K562 (cell line): ENCODE data around the gene ZSWIM8. TPM values are rescaled to one million over a fixed set of nuclear protein-coding genes. Genes with fewer than 3 reads are reported as not detected.

Source experiments
- ATAC-seq: fragments of 200-7000 bp; cut with Tn5 transposase; 3 replicates; pipeline ENCODE4 v1.9.1; 2020; ENCODE audit warnings: moderate library complexity
- BruUV-seq: library from RNA; stranded (reverse); fragments of 400-500 nt; replicated peaks from 2 replicates; lab custom pipeline; 2021; lab: Mats Ljungman, UMichigan
- CTCF ChIA-PET: fragments of 300-600 bp; formaldehyde crosslinking; extraction: SDS; loops from one replicate; lab custom pipeline; 2021; ENCODE audit warnings: low intra/inter-chr PET ratio; lab: Yijun Ruan, JAX
- POLR2A ChIA-PET: fragments of 300-600, 350-650 bp; sonication (Branson Sonifier 250); formaldehyde crosslinking; extraction: SDS; loops from one replicate; lab custom pipeline; 2021; ENCODE audit warnings: antibody characterized with exemption, inconsistent platforms; lab: Yijun Ruan, JAX
- DNase-seq, 4 experiments: peaks; one replicate each; pipeline versions ENCODE4 v3.0.0 to v3.0.0-alpha.2; 2011 to 2018; ENCODE audit warnings: low spot score in 3 of 4, mixed read lengths in 3 of 4; ENCODE audit errors: extremely low read depth in 1 of 4
- FAIRE-seq: peaks from 2 replicates; lab custom pipeline; 2011; peaks lifted over from hg19 to GRCh38; lab: Jason Lieb, UNC
- H2AFZ ChIP-seq: 2 replicates; pipeline ENCODE4 v1.6.0; 2011; ENCODE audit warnings: low read depth, low read length, control low read depth, inconsistent platforms
- H3K27ac ChIP-seq: fragments of 200-600 bp; 3 replicates; pipeline ENCODE4 v1.8.0; 2011; ENCODE audit warnings: low read depth, mild to moderate bottlenecking, control low read depth, inconsistent platforms, low read length, moderate library complexity, mixed read lengths; ENCODE audit errors: extremely low read depth
- H3K27me3 ChIP-seq, 2 experiments: fragments of 300-600 bp in 1 of 2; 2 replicates in 1 of 2; 3 replicates in 1 of 2; pipeline versions ENCODE4 v1.6.0 to v1.8.0; 2011; ENCODE audit warnings: inconsistent platforms in 2 of 2, low read length in 2 of 2, mild to moderate bottlenecking in 1 of 2, mixed read lengths in 1 of 2, moderate library complexity in 1 of 2; ENCODE audit not compliant: control insufficient read depth in 2 of 2, insufficient read depth in 2 of 2
- H3K36me3 ChIP-seq: fragments of 300-600 bp; 3 replicates; pipeline ENCODE4 v1.8.0; 2011; ENCODE audit warnings: mild to moderate bottlenecking, low read length, inconsistent platforms; ENCODE audit not compliant: control insufficient read depth, insufficient read depth
- H3K4me1 ChIP-seq, 2 experiments: fragments of 200-600 bp in 1 of 2; replicated peaks in 1 of 2; 2 replicates in 1 of 2; 3 replicates in 1 of 2; pipeline versions ENCODE4 v1.5.1 to v1.8.0; 2011; ENCODE audit warnings: inconsistent platforms in 2 of 2, low read length in 2 of 2, mild to moderate bottlenecking in 1 of 2, mixed read lengths in 1 of 2, moderate library complexity in 1 of 2; ENCODE audit not compliant: control insufficient read depth in 2 of 2, insufficient read depth in 2 of 2
- H3K4me2 ChIP-seq: 2 replicates; pipeline ENCODE4 v1.6.1; 2011; ENCODE audit warnings: low read length, control low read depth, inconsistent platforms, mixed read lengths; ENCODE audit not compliant: insufficient read depth
- H3K4me3 ChIP-seq: fragments of 200-600 bp; sonication (generic), shearing (Covaris generic); 2 replicates; pipeline ENCODE4 v1.5.1; 2016; ENCODE audit warnings: control low read depth, inconsistent platforms
- H3K79me2 ChIP-seq: fragments of 200-600 bp; 3 replicates; pipeline ENCODE4 v1.8.0; 2011; ENCODE audit warnings: low read length, inconsistent platforms; ENCODE audit not compliant: control insufficient read depth, insufficient read depth
- H3K9ac ChIP-seq, 2 experiments: 2 replicates each; pipeline versions ENCODE4 v1.6.0 to v1.6.1; 2011; ENCODE audit warnings: low read depth in 2 of 2, low read length in 2 of 2, control low read depth in 1 of 2, inconsistent platforms in 1 of 2, mild to moderate bottlenecking in 1 of 2, mixed read lengths in 1 of 2; ENCODE audit not compliant: insufficient read depth in 1 of 2
- H3K9me1 ChIP-seq: one replicate; pipeline ENCODE4 v1.6.0; 2011; ENCODE audit warnings: inconsistent platforms, mild to moderate bottlenecking, low read length, moderate library complexity; ENCODE audit not compliant: control insufficient read depth, insufficient read depth
- H3K9me3 ChIP-seq: replicated peaks from 2 replicates; pipeline ENCODE4 v1.5.1; 2011; ENCODE audit warnings: low read depth, low read length, inconsistent platforms; ENCODE audit not compliant: control insufficient read depth, insufficient read depth
- H4K20me1 ChIP-seq: replicated peaks from 2 replicates; pipeline ENCODE4 v1.6.1; 2011; ENCODE audit warnings: low read length, inconsistent platforms, mixed read lengths; ENCODE audit not compliant: control insufficient read depth, insufficient read depth
- CREB3L1 ChIP-seq: fragments of 450-650 bp; IDR thresholded peaks from 2 replicates; pipeline ENCODE4 v1.6.1; 2014; ENCODE audit warnings: low read depth, mild to moderate bottlenecking, moderate library complexity, borderline replicate concordance
- ETV1 ChIP-seq: fragments of 450-650 bp; conservative IDR thresholded peaks from 2 replicates; pipeline ENCODE4 v1.6.1; 2016; ENCODE audit warnings: missing genetic modification characterization, control low read depth, low read depth, missing compliant biosample characterization
- GATAD2A ChIP-seq: fragments of 450-650 bp; IDR thresholded peaks from 2 replicates; pipeline ENCODE4 v1.6.1; 2017
- HDAC3 ChIP-seq: fragments of 450-650 bp; IDR thresholded peaks from 2 replicates; pipeline ENCODE4 v1.6.1; 2018; ENCODE audit warnings: borderline replicate concordance, mild to moderate bottlenecking, moderate library complexity; ENCODE audit not compliant: partially characterized antibody
- NBN ChIP-seq: fragments of 450-650 bp; IDR thresholded peaks from 2 replicates; pipeline ENCODE4 v1.6.1; 2016; ENCODE audit warnings: low read depth, mild to moderate bottlenecking
- NFATC3 ChIP-seq: fragments of 450-650 bp; IDR thresholded peaks from 2 replicates; pipeline ENCODE4 v1.6.1; 2017; ENCODE audit warnings: mild to moderate bottlenecking
- POLR2H ChIP-seq: IDR thresholded peaks from 2 replicates; pipeline ENCODE4 v1.6.1; 2016; ENCODE audit warnings: missing genetic modification characterization, low read depth, mild to moderate bottlenecking, control low read depth, missing compliant biosample characterization, moderate library complexity
- SMAD3 ChIP-seq: fragments of 450-650 bp; formaldehyde crosslinking; conservative IDR thresholded peaks from 2 replicates; pipeline ENCODE4 v1.4.0; 2020; ENCODE audit warnings: mild to moderate bottlenecking
- ZFPM2 ChIP-seq: fragments of 250-450 bp; sonication (Bioruptor Pico); IDR thresholded peaks from 2 replicates; pipeline ENCODE4 v1.5.1; 2022; ENCODE audit warnings: mild to moderate bottlenecking
- ZNF184 ChIP-seq: sonication (generic); formaldehyde crosslinking; IDR thresholded peaks from 2 replicates; pipeline ENCODE4 v1.5.0; 2020; ENCODE audit warnings: missing genetic modification reagents
- ZNF277 ChIP-seq: fragments of 250-450 bp; sonication (Bioruptor Pico); IDR thresholded peaks from 2 replicates; pipeline ENCODE4 v1.8.0; 2022; ENCODE audit warnings: inconsistent platforms, mild to moderate bottlenecking, moderate library complexity, borderline replicate concordance
- ZNF586 ChIP-seq: fragments of 450-650 bp; formaldehyde crosslinking; conservative IDR thresholded peaks from 2 replicates; pipeline ENCODE4 v1.4.0; 2020; ENCODE audit warnings: mild to moderate bottlenecking, moderate library complexity
- ZNF644 ChIP-seq: fragments of 200-800 bp; sonication (Bioruptor generic); IDR thresholded peaks from 2 replicates; pipeline ENCODE4 v1.6.1; 2016; ENCODE audit warnings: low read depth, missing genetic modification characterization, missing compliant biosample characterization
- ZZZ3 ChIP-seq: fragments of 450-650 bp; IDR thresholded peaks from 2 replicates; pipeline ENCODE4 v1.6.1; 2016; ENCODE audit warnings: antibody characterized with exemption, mild to moderate bottlenecking, moderate library complexity
- WGBS: fragments of 100-300 bp; shearing (Covaris generic); methylation state at CpG from one replicate; pipeline ENCODE4 v1.1.6; 2016; ENCODE audit warnings: low coverage, mixed read lengths; ENCODE audit not compliant: insufficient coverage; ENCODE audit errors: missing lambda C conversion rate; 5-methylcytosine and 5-hydroxymethylcytosine counted together
- in situ Hi-C: fragments of 300-500 bp; cut with MboI; formaldehyde crosslinking; loops from 4 replicates; pipeline ENCODE4 v1.15.0; 2018; ENCODE audit warnings: inconsistent platforms, mixed read lengths
- intact Hi-C: fragments of 100-400 bp; cut with micrococcal nuclease; formaldehyde crosslinking; loops from 2 replicates; pipeline ENCODE4 v1.14.2; 2022
- polyA plus RNA-seq, 8 experiments: library from polyadenylated mRNA; depleted of rRNA in 4 of 8; stranded (reverse) in 5 of 8; unstranded in 3 of 8; fragments of >200 nt; fragmentation: Nextera tagmentation in 2 of 8; fragmentation: Illumina TruSeq in 1 of 8; extraction: Ambion mirVana in 2 of 8; extraction: Trizol in 1 of 8; gene quantifications; 2 replicates each; pipeline versions ENCODE4 v1.2.1 to v1.2.3, GENCODE V29; 2011 to 2014; ENCODE audit warnings: inconsistent platforms in 1 of 8, missing spikeins in 1 of 8
- total RNA-seq, 7 experiments: library from RNA; depleted of rRNA in 6 of 7; stranded (reverse); fragments of >200 nt in 6 of 7; fragmentation: Illumina TruSeq in 2 of 7; extraction: Trizol in 2 of 7; gene quantifications; 2 replicates each; pipeline versions ENCODE4 v1.2.1 to v1.2.3, GENCODE V29; 2011 to 2021; ENCODE audit warnings: low replicate concordance in 1 of 7
- TF ChIP-seq, protein P1 (sequence below): sonication (generic); formaldehyde crosslinking; IDR thresholded peaks from 2 replicates; pipeline ENCODE4 v1.8.0; 2022; ENCODE audit warnings: missing genetic modification reagents, mild to moderate bottlenecking, borderline replicate concordance
- TF ChIP-seq, protein P2 (sequence below): sonication (generic); IDR thresholded peaks from 2 replicates; pipeline ENCODE4 v1.6.1; 2016

The ZSWIM8 gene
- total and polyA plus RNA-seq, 9 of the 15 experiments (the other 6 are each of a cell fraction or from before 2014, with no cell fraction given) = 5.6 to 47.8 (median 26.7) TPM

DNA sequence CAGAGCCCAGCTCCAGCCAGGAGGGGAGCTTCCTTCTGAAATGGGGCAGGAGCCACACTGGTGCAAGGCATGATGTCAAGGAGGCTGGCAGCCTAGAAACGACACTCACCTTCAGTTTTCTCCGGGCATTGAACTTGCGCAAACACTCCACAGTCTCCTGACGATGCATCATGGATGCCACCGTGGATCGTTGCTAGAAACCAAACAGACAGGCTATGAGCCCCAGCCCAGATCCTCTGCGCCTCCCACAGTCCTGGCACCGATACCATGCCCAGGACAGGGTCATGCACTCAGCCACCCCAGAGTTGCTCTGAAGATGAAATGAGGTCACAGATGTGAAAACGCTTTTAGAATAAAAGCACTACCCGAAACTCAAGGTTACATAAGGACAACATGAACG is 56.9 kb downstream of the ZSWIM8 start:
- Histone ChIP-seq H3K4me2 (no peak overlapping the region), H3K27ac (no peak overlapping the region), H3K36me3 (peaks cover 62% of the 10 kb centered on the region), H3K4me3 (no peak overlapping the region), H2AFZ (no peak overlapping the region), H4K20me1 (0 out of 2 replicates have a peak, but pooled peaks cover 5% of the 10 kb centered on the region), H3K9me1 (no peaks in the 10 kb centered on the region), H3K4me1 (peaks cover 0 to 10% of the 10 kb centered on the region in 2 experiments; a peak in 1 of 5 replicates), H3K79me2 (no peaks in the 10 kb centered on the region), H3K9me3 (no peaks in the 10 kb centered on the region), H3K27me3 (no peaks in the 10 kb centered on the region), H3K9ac (peak overlapping the region in 1 of 2 experiments; percentile 50; a peak in 2 of 4 replicates)
- in situ Hi-C loops (loop anchor here (5.0 to 10.0 kb wide), 2 partner anchors 95 to 1242 kb away; no protein-coding TSS in a partner anchor), intact Hi-C loops (no loop called here)
- FAIRE-seq = no peak
- BruUV-seq = no TSS peak
- ChIA-PET CTCF (no interaction called here), POLR2A (interaction anchor here (1.1 kb wide), 1 partner anchor 10 kb away, joined by 5 read pairs; no protein-coding TSS in a partner anchor)
- ATAC-seq = no peak
- WGBS = 86% methylated on average over 11 of the region's 11 CpGs
- no peak for DNase-seq
- TF ChIP-seq ZFPM2 (CRISPR knock-in tag) = no peak
- no peak for TF ChIP-seq ZNF644 (tag)
- TF ChIP-seq SMAD3 = no peak
- no peak for TF ChIP-seq GATAD2A
- no peak for TF ChIP-seq CREB3L1
- TF ChIP-seq, protein P1, sequence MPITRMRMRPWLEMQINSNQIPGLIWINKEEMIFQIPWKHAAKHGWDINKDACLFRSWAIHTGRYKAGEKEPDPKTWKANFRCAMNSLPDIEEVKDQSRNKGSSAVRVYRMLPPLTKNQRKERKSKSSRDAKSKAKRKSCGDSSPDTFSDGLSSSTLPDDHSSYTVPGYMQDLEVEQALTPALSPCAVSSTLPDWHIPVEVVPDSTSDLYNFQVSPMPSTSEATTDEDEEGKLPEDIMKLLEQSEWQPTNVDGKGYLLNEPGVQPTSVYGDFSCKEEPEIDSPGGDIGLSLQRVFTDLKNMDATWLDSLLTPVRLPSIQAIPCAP = no peak
- TF ChIP-seq NBN = no peak
- TF ChIP-seq HDAC3 = no peak
- no peak for TF ChIP-seq ZZZ3
- TF ChIP-seq ETV1 = no peak
- TF ChIP-seq ZNF586 = no peak
- no peak for TF ChIP-seq ZNF184
- TF ChIP-seq, protein P2, sequence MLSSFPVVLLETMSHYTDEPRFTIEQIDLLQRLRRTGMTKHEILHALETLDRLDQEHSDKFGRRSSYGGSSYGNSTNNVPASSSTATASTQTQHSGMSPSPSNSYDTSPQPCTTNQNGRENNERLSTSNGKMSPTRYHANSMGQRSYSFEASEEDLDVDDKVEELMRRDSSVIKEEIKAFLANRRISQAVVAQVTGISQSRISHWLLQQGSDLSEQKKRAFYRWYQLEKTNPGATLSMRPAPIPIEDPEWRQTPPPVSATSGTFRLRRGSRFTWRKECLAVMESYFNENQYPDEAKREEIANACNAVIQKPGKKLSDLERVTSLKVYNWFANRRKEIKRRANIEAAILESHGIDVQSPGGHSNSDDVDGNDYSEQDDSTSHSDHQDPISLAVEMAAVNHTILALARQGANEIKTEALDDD = no peak
- no peak for TF ChIP-seq POLR2H (tag)
- no peak for TF ChIP-seq ZNF277 (CRISPR knock-in tag)
- TF ChIP-seq NFATC3 = no peak
